Measurements from ENCODE around the gene SGF29. TPM values are rescaled to one million over a fixed set of nuclear protein-coding genes. Genes with fewer than 3 reads are reported as not detected.

Gene SGF29
- total and polyA plus RNA-seq, 2 of the 4 experiments (the other 2 are of a cell fraction) = 4.3 to 7.7 TPM

DNA sequence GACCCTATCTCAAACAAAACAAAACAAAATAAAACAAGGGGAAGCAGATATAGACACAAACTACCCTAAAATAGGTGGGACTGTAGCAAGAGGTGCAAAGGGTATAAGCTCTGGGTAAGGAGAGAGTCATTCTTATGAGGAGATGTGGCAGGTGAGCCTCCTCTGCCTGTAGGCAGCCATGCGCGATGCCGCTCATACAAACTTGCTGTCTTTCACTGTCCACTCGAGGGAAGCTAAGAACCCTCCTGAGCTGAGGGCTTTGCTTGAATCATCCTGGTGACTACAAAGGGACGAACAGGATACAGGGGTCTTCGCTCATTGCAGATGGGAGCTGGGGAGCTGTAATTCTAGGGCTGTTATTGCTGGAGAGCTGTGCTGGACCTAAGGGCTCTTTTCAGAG lies 32.3 kb upstream of the SGF29 start:
- BruUV-seq (replicated peaks) = no TSS peak
- Histone ChIP-seq H3K79me1 (ENCODE audit: low read depth in 1 of 2, low read length in 2 of 2) (no peaks in the 10 kb centered on the region), H3K56ac (ENCODE audit: extremely low read depth, insufficient read depth, low read length) (no peak overlapping the region), H3K4me2 (ENCODE audit: low read depth, low read length) (no peak overlapping the region), H3K14ac (replicated peaks; ENCODE audit: low read depth, low read length) (no peak overlapping the region), H2BK15ac (ENCODE audit: low read depth, low read length) (no peak overlapping the region), H4K5ac (ENCODE audit: low read depth, low read length) (no peak overlapping the region), H3K36me3 (ENCODE audit: control insufficient read depth, insufficient read depth, low read length) (no peaks in the 10 kb centered on the region), H3K9me3 (ENCODE audit: control insufficient read depth, insufficient read depth, low read length) (no peaks in the 10 kb centered on the region), H4K20me1 (ENCODE audit: insufficient read depth, low read length) (no peaks in the 10 kb centered on the region), H4K91ac (ENCODE audit: insufficient read depth, low read depth, low read length) (no peak overlapping the region), H2BK120ac (ENCODE audit: low read depth, low read length) (no peak overlapping the region), H4K8ac (ENCODE audit: low read depth in 2 of 2, low read length in 2 of 2) (no peak overlapping the region), H2AFZ (replicated peaks; ENCODE audit: low read length, poor library complexity) (no peak overlapping the region), H3K9ac (ENCODE audit: low read depth, low read length) (no peak overlapping the region), H3K4ac (ENCODE audit: low read depth, low read length) (no peak overlapping the region), H3K4me1 (ENCODE audit: control insufficient read depth, insufficient read depth, low read length) (no peaks in the 10 kb centered on the region; the same call in 1 of the 2 replicates), H3K4me3 (ENCODE audit: insufficient read depth, low read depth, low read length) (no peak overlapping the region), H2AK5ac (ENCODE audit: low read depth, low read length) (no peak overlapping the region), H3K27ac (ENCODE audit: insufficient read depth, low read length) (no peak overlapping the region), H2BK5ac (ENCODE audit: low read depth, low read length, poor library complexity, severe bottlenecking) (no peak overlapping the region), H3K9me1 (ENCODE audit: insufficient read depth, low read length) (no peaks in the 10 kb centered on the region), H3K27me3 (ENCODE audit: control insufficient read depth, insufficient read depth, low read length) (no peaks in the 10 kb centered on the region; the same call in 1 of the 2 replicates), H3K23ac (ENCODE audit: low read depth, low read length) (no peak overlapping the region), H3K18ac (ENCODE audit: low read depth, low read length) (no peak overlapping the region), H2AK9ac (replicated peaks; ENCODE audit: low read depth, low read length, poor library complexity) (no peak overlapping the region), H2BK20ac (ENCODE audit: low read depth, low read length) (no peak overlapping the region)
- intact Hi-C loops (cut with micrococcal nuclease) (no loop called here), dilution Hi-C loops (cut with HindIII; ENCODE audit: low sequenced_read_pairs, unreplicated experiment) (no loop called here), in situ Hi-C loops (cut with MboI; ENCODE audit: low sequenced_read_pairs) (no loop called here)
- TF ChIP-seq SMC3 (IDR thresholded peaks at IDR 0.05; ENCODE audit: low read depth, low read length) = no peak
- DNase-seq (no peak), ATAC-seq (ENCODE audit: low read depth) (no peak)
- POLR2A ChIA-PET (ENCODE audit: unreplicated experiment) = interaction anchor here (1.4 kb wide), 1 partner anchor 17 kb away, joined by 3 read pairs; the partner anchor contains the start of gene NUPR1
- 90% methylated on average over 4 of the region's 6 CpGs; no CpG with 5 or more reads in 1 of the 2 experiments for WGBS, 2 experiments (ENCODE audit: extremely low coverage in 2 of 2, insufficient read length in 1 of 2)
- CTCF ChIA-PET = no interaction called here

All from IMR-90 (cell line).